Heart left ventricle (tissue), 13 donors: Measurements from ENCODE around the gene SMPDL3B.

Experiments used
- CTCF ChIP-seq, 12 donors: fragments of 200-600 bp; sonication (generic) in 4 of 12; IDR thresholded peaks; one replicate each; pipeline versions ENCODE4 v1.5.0 to v1.8.0; 2018 to 2022; ENCODE audit warnings: antibody characterized with exemption in 12 of 12, mild to moderate bottlenecking in 5 of 12
- POLR2A ChIP-seq, 2 donors: fragments of 450-650 bp; IDR thresholded peaks; one replicate each; pipeline ENCODE4 v1.6.1; 2017; ENCODE audit warnings: antibody characterized with exemption in 2 of 2, mild to moderate bottlenecking in 2 of 2, moderate library complexity in 2 of 2
- donor health status: ischemic (EF 13 %, LVEDD 7.1; RV severe dilation, severe dysfunction).
- donor health status: DM: no; HTN: yes; CAD: no.
- donor health status: DM: no; HTN: no; CAD: no.
- donor health status: ischemic (EF 25% LVEDD 6.9; RV normal size, moderate dysfunction).
- donor health status: ischemic (EF 25% LVEDD 5.7; RV mildly dilated, moderate dysfunction).
- donor health status: ischemic (EF 35%, LVEDD 5.7; RV mildly dilated, moderate dysfunction).
- donor health status: nonischemic (EF 11% LVEDD 7.7; RV severe dilation, severe dysfunction).
- donor health status: DM: yes; HTN: yes; CAD: no.
- donor health status: PGD.
- donor health status: ischemic (EF 29% LVEDD 5.4; RV normal size, mild dysfunction).
- donor health status: nonischemic (EF 23%, LVEDD 6.1; RV moderate dilation, normal function).

GRCh38 chr1:27963393-27963792 lies 28.6 kb downstream of the SMPDL3B start:
- TF ChIP-seq CTCF (IDR thresholded peaks at IDR 0.05) (no peak), POLR2A (IDR thresholded peaks at IDR 0.05) (no peak)
